Sciatic nerve (tissue), 2 donors: Measurements from ENCODE around the gene FERMT3. TPM values are rescaled to one million over a fixed set of nuclear protein-coding genes. Genes with fewer than 3 reads are reported as not detected.
"Not testable (repeated sequence)": the region's sequence is repeated elsewhere in the genome, so short reads cannot be mapped to it uniquely, and the experiment has no call there.

Source experiments
- ATAC-seq: fragments of 200-7000 bp; cut with Tn5 transposase; one replicate; pipeline ENCODE4 v1.9.1; 2020; ENCODE audit warnings: mild to moderate bottlenecking, moderate library complexity
- DNase-seq: peaks from one replicate; pipeline ENCODE4 v3.0.0-alpha.2; 2020; ENCODE audit warnings: low spot score
- intact Hi-C: fragments of 100-400 bp; cut with DNase I; formaldehyde crosslinking; loops from one replicate; pipeline ENCODE4 v1.14.2; 2022
- total RNA-seq: library from RNA; stranded (reverse); fragmentation: NEBNext Ultra II Directional; extraction: Animal tissue kit (Norgen Biotek cat#: 25700); gene quantifications from one replicate; pipeline ENCODE4 v1.2.1, GENCODE V29; 2021
- donor health status: DM: no; HTN: no; CAD: no.
- donor health status: DM: no; HTN: no; CAD: no.

FERMT3 gene
- 20.7 TPM for total RNA-seq

GRCh38 chr11:64206457-64207255 is at the start of gene FERMT3:
Gene FERMT3 (plus strand): TSS chr11:64206721. CDS start chr11:64207365, 644 bp downstream.
- ATAC-seq: peak; percentile 56
- no peak for DNase-seq
- intact Hi-C loops: loop anchor here (10.0 kb wide), 1 partner anchor 88 kb away; the partner anchor contains the start of gene KCNK4

GRCh38 chr11:64157631-64158394 is 48.7 kb upstream of the FERMT3 start:
- DNase-seq (no peak), ATAC-seq (no peak)
- intact Hi-C loops: no loop called here

- intact Hi-C loops: no loop called here
- DNase-seq: no peak
- ATAC-seq: no peak
Measured at GRCh38 chr11:64161037-64161436, 45.5 kb upstream of the FERMT3 start.

- intact Hi-C loops, DNase-seq, ATAC-seq: not testable (repeated sequence)
Measured at GRCh38 chr11:64162769-64163168, 43.8 kb upstream of the FERMT3 start.

- no peak for ATAC-seq
- intact Hi-C loops: no loop called here
Measured at GRCh38 chr11:64163951-64164350, 42.6 kb upstream of the FERMT3 start.

GRCh38 chr11:64164392-64165312 is 41.9 kb upstream of the FERMT3 start:
- ATAC-seq (peak; percentile 34), DNase-seq (no peak)
- intact Hi-C loops: no loop called here

More at GRCh38 chr11:64163951-64164350, 42.6 kb upstream of the FERMT3 start:
- no peak for DNase-seq

GRCh38 chr11:64165481-64165841 is 41.1 kb upstream of the FERMT3 start:
- intact Hi-C loops: no loop called here
- ATAC-seq (no peak), DNase-seq (no peak)

GRCh38 chr11:64165842-64166635 is 40.5 kb upstream of the FERMT3 start, which contains the start of gene MACROD1:
Gene MACROD1 (minus strand): TSS chr11:64166113. CDS start chr11:64165994, 119 bp downstream.
- peak; percentile 91 for ATAC-seq
- intact Hi-C loops: no loop called here
- DNase-seq: peak; percentile 89

GRCh38 chr11:64170419-64170818 is 36.1 kb upstream of the FERMT3 start:
- no peak for DNase-seq
- no peak for ATAC-seq
- intact Hi-C loops: no loop called here

GRCh38 chr11:64173616-64174355 is 32.7 kb upstream of the FERMT3 start:
- intact Hi-C loops: no loop called here
- DNase-seq: no peak
- no peak for ATAC-seq

- intact Hi-C loops: no loop called here
- ATAC-seq: no peak
Measured at GRCh38 chr11:64176751-64177150, 29.8 kb upstream of the FERMT3 start.

GRCh38 chr11:64178203-64178602 is 28.3 kb upstream of the FERMT3 start:
- ATAC-seq (no peak), DNase-seq (no peak)
- intact Hi-C loops: no loop called here

More at GRCh38 chr11:64176751-64177150, 29.8 kb upstream of the FERMT3 start:
- DNase-seq: no peak

GRCh38 chr11:64178951-64179639 is 27.4 kb upstream of the FERMT3 start:
- no peak for ATAC-seq
- intact Hi-C loops: no loop called here
- no peak for DNase-seq

GRCh38 chr11:64180891-64181290 is 25.6 kb upstream of the FERMT3 start:
- intact Hi-C loops: no loop called here
- no peak for ATAC-seq
- no peak for DNase-seq

GRCh38 chr11:64181506-64182411 is 24.8 kb upstream of the FERMT3 start:
- ATAC-seq: peak; percentile 76
- intact Hi-C loops: no loop called here
- peak; percentile 93 for DNase-seq

- DNase-seq (no peak), ATAC-seq (no peak)
- intact Hi-C loops: no loop called here
Measured at GRCh38 chr11:64183890-64184289, 22.6 kb upstream of the FERMT3 start.
